ENCODE data around the gene OTOGL.

Gene OTOGL

GRCh38 chr12:80056845-80057244, 42.5 kb upstream of the OTOGL start:
- TF ChIP-seq ZBTB7A (IDR thresholded peaks at IDR 0.05; ENCODE audit: low read depth): no peak
- TF ChIP-seq TEAD4 (IDR thresholded peaks at IDR 0.05): no peak
- TF ChIP-seq NFIC (IDR thresholded peaks at IDR 0.05): no peak
- no peak for TF ChIP-seq CREB1 (IDR thresholded peaks at IDR 0.05; ENCODE audit: low read depth)
- TF ChIP-seq EP300 (IDR thresholded peaks at IDR 0.05; ENCODE audit: borderline replicate concordance): no peak
- no peak for TF ChIP-seq CEBPB (IDR thresholded peaks at IDR 0.05)
- TF ChIP-seq, protein P1, sequence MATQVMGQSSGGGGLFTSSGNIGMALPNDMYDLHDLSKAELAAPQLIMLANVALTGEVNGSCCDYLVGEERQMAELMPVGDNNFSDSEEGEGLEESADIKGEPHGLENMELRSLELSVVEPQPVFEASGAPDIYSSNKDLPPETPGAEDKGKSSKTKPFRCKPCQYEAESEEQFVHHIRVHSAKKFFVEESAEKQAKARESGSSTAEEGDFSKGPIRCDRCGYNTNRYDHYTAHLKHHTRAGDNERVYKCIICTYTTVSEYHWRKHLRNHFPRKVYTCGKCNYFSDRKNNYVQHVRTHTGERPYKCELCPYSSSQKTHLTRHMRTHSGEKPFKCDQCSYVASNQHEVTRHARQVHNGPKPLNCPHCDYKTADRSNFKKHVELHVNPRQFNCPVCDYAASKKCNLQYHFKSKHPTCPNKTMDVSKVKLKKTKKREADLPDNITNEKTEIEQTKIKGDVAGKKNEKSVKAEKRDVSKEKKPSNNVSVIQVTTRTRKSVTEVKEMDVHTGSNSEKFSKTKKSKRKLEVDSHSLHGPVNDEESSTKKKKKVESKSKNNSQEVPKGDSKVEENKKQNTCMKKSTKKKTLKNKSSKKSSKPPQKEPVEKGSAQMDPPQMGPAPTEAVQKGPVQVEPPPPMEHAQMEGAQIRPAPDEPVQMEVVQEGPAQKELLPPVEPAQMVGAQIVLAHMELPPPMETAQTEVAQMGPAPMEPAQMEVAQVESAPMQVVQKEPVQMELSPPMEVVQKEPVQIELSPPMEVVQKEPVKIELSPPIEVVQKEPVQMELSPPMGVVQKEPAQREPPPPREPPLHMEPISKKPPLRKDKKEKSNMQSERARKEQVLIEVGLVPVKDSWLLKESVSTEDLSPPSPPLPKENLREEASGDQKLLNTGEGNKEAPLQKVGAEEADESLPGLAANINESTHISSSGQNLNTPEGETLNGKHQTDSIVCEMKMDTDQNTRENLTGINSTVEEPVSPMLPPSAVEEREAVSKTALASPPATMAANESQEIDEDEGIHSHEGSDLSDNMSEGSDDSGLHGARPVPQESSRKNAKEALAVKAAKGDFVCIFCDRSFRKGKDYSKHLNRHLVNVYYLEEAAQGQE (IDR thresholded peaks at IDR 0.05; ENCODE audit: low read depth): no peak
- no peak for TF ChIP-seq FOXM1 (IDR thresholded peaks at IDR 0.05; ENCODE audit: borderline replicate concordance, low read depth)
- TF ChIP-seq YY1 (IDR thresholded peaks at IDR 0.05; ENCODE audit: low read depth): no peak

- TF ChIP-seq CEBPB (IDR thresholded peaks at IDR 0.05): no peak
- no peak for TF ChIP-seq TCF12 (IDR thresholded peaks at IDR 0.05; ENCODE audit: low read depth)
- no peak for TF ChIP-seq TEAD4 (IDR thresholded peaks at IDR 0.05)
- TF ChIP-seq, protein P2, sequence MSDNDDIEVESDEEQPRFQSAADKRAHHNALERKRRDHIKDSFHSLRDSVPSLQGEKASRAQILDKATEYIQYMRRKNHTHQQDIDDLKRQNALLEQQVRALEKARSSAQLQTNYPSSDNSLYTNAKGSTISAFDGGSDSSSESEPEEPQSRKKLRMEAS (IDR thresholded peaks at IDR 0.05): no peak
- TF ChIP-seq, protein P3, sequence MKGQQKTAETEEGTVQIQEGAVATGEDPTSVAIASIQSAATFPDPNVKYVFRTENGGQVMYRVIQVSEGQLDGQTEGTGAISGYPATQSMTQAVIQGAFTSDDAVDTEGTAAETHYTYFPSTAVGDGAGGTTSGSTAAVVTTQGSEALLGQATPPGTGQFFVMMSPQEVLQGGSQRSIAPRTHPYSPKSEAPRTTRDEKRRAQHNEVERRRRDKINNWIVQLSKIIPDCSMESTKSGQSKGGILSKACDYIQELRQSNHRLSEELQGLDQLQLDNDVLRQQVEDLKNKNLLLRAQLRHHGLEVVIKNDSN (IDR thresholded peaks at IDR 0.05): no peak
- TF ChIP-seq ZBTB7A (IDR thresholded peaks at IDR 0.05; ENCODE audit: low read depth): no peak
- TF ChIP-seq RAD21 (IDR thresholded peaks at IDR 0.05; ENCODE audit: low read depth): no peak
- no peak for TF ChIP-seq TAF1 (IDR thresholded peaks at IDR 0.05; ENCODE audit: low read depth)
- TF ChIP-seq CREB1 (IDR thresholded peaks at IDR 0.05; ENCODE audit: low read depth): no peak
- TF ChIP-seq, protein P1 (IDR thresholded peaks at IDR 0.05; ENCODE audit: low read depth): no peak
- no peak for TF ChIP-seq NFIC (IDR thresholded peaks at IDR 0.05)
- no peak for TF ChIP-seq EP300 (IDR thresholded peaks at IDR 0.05; ENCODE audit: borderline replicate concordance)
- no peak for TF ChIP-seq EGR1 (IDR thresholded peaks at IDR 0.05)
- no peak for TF ChIP-seq YY1 (IDR thresholded peaks at IDR 0.05; ENCODE audit: low read depth)
- TF ChIP-seq FOXM1 (IDR thresholded peaks at IDR 0.05; ENCODE audit: borderline replicate concordance, low read depth): no peak
Measured at GRCh38 chr12:80058586-80058985, 40.8 kb upstream of the OTOGL start.

- TF ChIP-seq CREB1 (IDR thresholded peaks at IDR 0.05; ENCODE audit: low read depth) (no peak), TEAD4 (IDR thresholded peaks at IDR 0.05) (no peak), EP300 (IDR thresholded peaks at IDR 0.05; ENCODE audit: borderline replicate concordance) (no peak), NFIC (IDR thresholded peaks at IDR 0.05) (no peak), ZBTB7A (IDR thresholded peaks at IDR 0.05; ENCODE audit: low read depth) (no peak), FOXM1 (IDR thresholded peaks at IDR 0.05; ENCODE audit: borderline replicate concordance, low read depth) (no peak), CEBPB (IDR thresholded peaks at IDR 0.05) (no peak)
- TF ChIP-seq, protein P3 (IDR thresholded peaks at IDR 0.05): no peak
Measured at GRCh38 chr12:80059102-80059501, 40.2 kb upstream of the OTOGL start.

DNA sequence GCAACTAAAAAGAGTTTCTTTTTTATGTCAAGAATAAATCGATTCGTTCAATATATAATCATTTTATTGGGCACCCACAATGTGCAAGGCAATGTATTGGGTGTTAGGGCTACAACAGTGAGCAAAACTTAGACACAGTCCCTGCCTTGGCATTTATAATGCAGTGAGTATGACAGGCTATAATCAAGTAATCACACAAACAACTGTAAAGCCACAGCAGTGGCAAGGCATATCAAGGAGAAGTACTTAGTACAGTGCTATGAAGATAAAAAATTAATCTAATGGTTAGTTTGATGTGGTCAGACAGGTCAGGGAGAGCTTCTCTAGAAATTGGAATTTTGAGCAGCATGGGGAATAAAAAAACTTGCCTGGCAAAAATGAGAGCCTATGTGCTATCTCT, 39.5 kb upstream of the OTOGL start:
- no peak for TF ChIP-seq CREB1 (IDR thresholded peaks at IDR 0.05; ENCODE audit: low read depth)
- TF ChIP-seq, protein P3 (IDR thresholded peaks at IDR 0.05): no peak

DNA sequence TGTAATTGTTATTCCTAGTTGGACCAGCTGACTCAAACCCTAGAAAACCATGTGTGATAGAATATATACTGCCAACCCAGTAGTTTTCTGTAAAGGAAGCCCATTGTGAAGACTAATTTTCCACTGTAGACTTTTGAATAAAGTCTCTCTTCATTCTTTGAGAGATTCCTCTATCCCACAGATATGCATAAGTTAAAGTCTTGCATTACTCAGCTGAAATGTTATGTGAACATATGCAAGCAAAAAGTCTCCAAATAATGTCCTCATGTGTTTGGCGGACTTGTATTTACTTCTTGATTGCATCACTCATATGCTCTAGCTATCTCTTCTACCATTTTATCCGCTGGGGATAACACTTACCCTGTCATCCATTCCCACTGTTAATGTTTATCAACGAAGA, 35.1 kb upstream of the OTOGL start:
- no peak for TF ChIP-seq EP300 (IDR thresholded peaks at IDR 0.05; ENCODE audit: borderline replicate concordance)
- TF ChIP-seq RAD21 (IDR thresholded peaks at IDR 0.05; ENCODE audit: low read depth): no peak
- TF ChIP-seq FOXM1 (IDR thresholded peaks at IDR 0.05; ENCODE audit: borderline replicate concordance, low read depth): no peak
- no peak for TF ChIP-seq CREB1 (IDR thresholded peaks at IDR 0.05; ENCODE audit: low read depth)
- TF ChIP-seq NFIC (IDR thresholded peaks at IDR 0.05): no peak
- TF ChIP-seq, protein P2 (IDR thresholded peaks at IDR 0.05): no peak
- no peak for TF ChIP-seq YY1 (IDR thresholded peaks at IDR 0.05; ENCODE audit: low read depth)
- TF ChIP-seq EGR1 (IDR thresholded peaks at IDR 0.05): no peak
- no peak for TF ChIP-seq ZBTB7A (IDR thresholded peaks at IDR 0.05; ENCODE audit: low read depth)
- TF ChIP-seq CEBPB (IDR thresholded peaks at IDR 0.05): no peak
- TF ChIP-seq, protein P3 (IDR thresholded peaks at IDR 0.05): no peak
- TF ChIP-seq, protein P1 (IDR thresholded peaks at IDR 0.05; ENCODE audit: low read depth): no peak
- TF ChIP-seq TCF12 (IDR thresholded peaks at IDR 0.05; ENCODE audit: low read depth): no peak
- no peak for TF ChIP-seq TAF1 (IDR thresholded peaks at IDR 0.05; ENCODE audit: low read depth)
- no peak for TF ChIP-seq TEAD4 (IDR thresholded peaks at IDR 0.05)
